Skeletal muscle tissue (tissue), 4 donors: ENCODE results near the gene AHRR. TPM values are rescaled to one million over a fixed set of nuclear protein-coding genes. Genes with fewer than 3 reads are reported as not detected.

Source experiments
- H3K27ac ChIP-seq: one replicate; pipeline ENCODE4 v1.7.0; 2013; ENCODE audit warnings: mild to moderate bottlenecking, low read depth, low read length, inconsistent platforms
- H3K27me3 ChIP-seq, 3 donors: one replicate each; pipeline ENCODE4 v1.7.0; 2013; ENCODE audit warnings: low read length in 3 of 3; ENCODE audit not compliant: control insufficient read depth in 3 of 3, insufficient read depth in 3 of 3
- H3K36me3 ChIP-seq, 3 donors: one replicate each; pipeline ENCODE4 v1.7.0; 2013; ENCODE audit warnings: low read length in 3 of 3; ENCODE audit not compliant: control insufficient read depth in 3 of 3, insufficient read depth in 3 of 3
- H3K4me1 ChIP-seq, 3 donors: one replicate each; pipeline ENCODE4 v1.7.0; 2013; ENCODE audit warnings: low read length in 3 of 3, mild to moderate bottlenecking in 3 of 3; ENCODE audit not compliant: control insufficient read depth in 3 of 3, insufficient read depth in 3 of 3
- H3K4me3 ChIP-seq, 3 donors: one replicate each; pipeline ENCODE4 v1.7.0; 2013; ENCODE audit warnings: low read length in 3 of 3
- H3K9ac ChIP-seq, 3 donors: one replicate each; pipeline ENCODE4 v1.7.0; 2013; ENCODE audit warnings: low read length in 3 of 3, mild to moderate bottlenecking in 3 of 3, moderate library complexity in 2 of 3, low read depth in 1 of 3
- H3K9me3 ChIP-seq, 3 donors: one replicate each; pipeline ENCODE4 v1.7.0; 2013; ENCODE audit warnings: low read length in 3 of 3; ENCODE audit not compliant: control insufficient read depth in 3 of 3
- total RNA-seq: library from RNA; depleted of rRNA; stranded (reverse); fragments of >200 nt; gene quantifications from one replicate; pipeline ENCODE4 v1.2.3, GENCODE V29; 2014
- donor health status: Osteomylitis.

AHRR gene
- total RNA-seq, 1 donor from 2014 or later: 1.0 TPM

DNA sequence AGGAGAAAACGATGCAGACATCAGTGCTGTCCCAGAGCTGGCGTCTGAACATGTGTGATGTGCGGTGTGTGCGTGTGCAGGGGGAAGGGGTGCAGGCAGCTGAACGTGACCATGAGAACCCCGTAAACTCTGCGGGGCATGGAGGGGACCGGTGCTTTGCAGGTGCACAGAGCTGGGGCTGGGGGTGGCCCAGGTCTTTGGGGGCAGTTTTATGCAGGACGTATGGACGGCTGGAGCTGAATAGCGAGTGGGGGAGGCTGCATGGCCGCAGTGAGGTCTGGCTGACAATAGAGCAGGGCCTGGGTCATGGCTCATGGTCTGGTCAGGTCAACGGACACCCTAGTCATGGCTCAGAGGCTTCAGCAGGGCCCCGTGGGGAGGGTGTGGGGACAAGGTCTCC is 118.1 kb downstream of the AHRR start:
- H3K9me3 ChIP-seq: no peaks in the 10 kb centered on the region
- H3K27me3 ChIP-seq: peaks cover 19 to 27% (median 22%) of the 10 kb centered on the region in 3 donors
- no peak overlapping the region for H3K27ac ChIP-seq
- no peak overlapping the region for H3K9ac ChIP-seq
- H3K4me3 ChIP-seq: no peak overlapping the region
- H3K4me1 ChIP-seq: peaks cover 19 to 23% (median 21%) of the 10 kb centered on the region in 3 donors
- H3K36me3 ChIP-seq: no peaks in the 10 kb centered on the region

DNA sequence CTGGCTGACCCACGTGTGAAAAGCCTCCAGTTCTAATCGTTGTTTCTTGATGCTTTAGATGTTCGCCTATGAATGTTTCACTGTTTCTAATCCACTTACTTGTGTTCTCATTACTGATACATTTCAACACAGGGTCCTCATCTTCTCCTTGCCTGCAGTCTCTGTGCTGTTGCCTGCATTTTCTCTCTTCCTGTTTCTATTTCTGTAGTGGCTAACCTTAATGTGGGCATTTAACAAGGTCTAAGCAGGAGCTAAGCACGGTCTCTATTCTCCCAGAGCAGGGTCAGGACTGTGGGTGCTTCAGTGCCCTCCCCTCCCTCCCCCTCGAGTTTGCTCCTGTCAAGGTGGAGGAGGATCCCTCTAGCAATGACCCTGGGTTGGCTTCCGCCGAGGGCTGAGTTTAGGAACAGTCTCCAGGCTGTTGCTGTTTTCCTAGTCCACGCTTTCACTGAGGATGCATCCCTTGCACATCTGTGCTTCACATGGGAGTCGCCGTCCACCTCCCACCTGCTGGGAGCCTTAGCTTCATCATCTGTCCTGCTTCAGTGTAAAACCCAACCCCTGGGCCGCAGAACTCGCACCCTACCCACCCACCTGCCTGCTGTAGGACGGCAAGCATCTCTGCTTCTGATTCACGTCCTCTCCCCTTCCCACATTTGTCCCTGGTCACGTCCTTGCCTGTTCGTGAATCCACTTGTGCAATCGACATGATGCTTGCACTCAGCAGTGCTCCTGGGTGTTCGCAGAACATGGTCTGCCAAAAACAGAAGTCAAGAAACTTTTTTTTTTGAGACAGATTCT is 119.1 kb downstream of the AHRR start:
- peaks cover 16 to 20% (median 17%) of the 10 kb centered on the region in 3 donors for H3K27me3 ChIP-seq
- H3K9ac ChIP-seq: no peak overlapping the region
- H3K36me3 ChIP-seq: peaks cover 0 to under 1% (median 0%) of the 10 kb centered on the region in 3 donors
- H3K4me1 ChIP-seq: peaks cover 19 to 23% (median 21%) of the 10 kb centered on the region in 3 donors
- H3K4me3 ChIP-seq: no peak overlapping the region
- no peaks in the 10 kb centered on the region for H3K9me3 ChIP-seq
- H3K27ac ChIP-seq: no peak overlapping the region

DNA sequence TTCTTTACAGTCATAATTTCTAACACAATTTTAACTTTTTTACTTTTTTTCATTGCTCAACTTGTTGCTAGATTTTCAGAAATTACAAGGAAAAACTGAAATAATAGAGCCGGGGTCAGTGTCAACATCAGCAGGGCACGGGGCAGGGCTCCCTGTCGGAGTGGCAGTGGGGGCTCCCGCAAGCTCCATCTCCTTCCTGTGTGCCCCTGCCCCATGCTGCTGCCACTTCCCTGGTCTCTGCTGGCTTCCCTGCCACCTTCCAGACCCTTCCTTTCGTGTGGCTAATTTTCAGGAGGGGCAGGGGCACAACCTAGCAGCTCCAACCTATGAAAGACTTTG is 120.5 kb downstream of the AHRR start:
- Histone ChIP-seq H3K36me3 (peaks cover 6% of the 10 kb centered on the region in 3 donors), H3K9ac (peak overlapping the region in 2 of 3 donors; percentile 85 to 98), H3K4me1 (peaks cover 19 to 23% (median 21%) of the 10 kb centered on the region in 3 donors), H3K4me3 (peak overlapping the region; percentile 94 to 100 (median 96)), H3K27me3 (peaks cover 6 to 10% (median 9%) of the 10 kb centered on the region in 3 donors), H3K27ac (no peak overlapping the region), H3K9me3 (no peaks in the 10 kb centered on the region)

DNA sequence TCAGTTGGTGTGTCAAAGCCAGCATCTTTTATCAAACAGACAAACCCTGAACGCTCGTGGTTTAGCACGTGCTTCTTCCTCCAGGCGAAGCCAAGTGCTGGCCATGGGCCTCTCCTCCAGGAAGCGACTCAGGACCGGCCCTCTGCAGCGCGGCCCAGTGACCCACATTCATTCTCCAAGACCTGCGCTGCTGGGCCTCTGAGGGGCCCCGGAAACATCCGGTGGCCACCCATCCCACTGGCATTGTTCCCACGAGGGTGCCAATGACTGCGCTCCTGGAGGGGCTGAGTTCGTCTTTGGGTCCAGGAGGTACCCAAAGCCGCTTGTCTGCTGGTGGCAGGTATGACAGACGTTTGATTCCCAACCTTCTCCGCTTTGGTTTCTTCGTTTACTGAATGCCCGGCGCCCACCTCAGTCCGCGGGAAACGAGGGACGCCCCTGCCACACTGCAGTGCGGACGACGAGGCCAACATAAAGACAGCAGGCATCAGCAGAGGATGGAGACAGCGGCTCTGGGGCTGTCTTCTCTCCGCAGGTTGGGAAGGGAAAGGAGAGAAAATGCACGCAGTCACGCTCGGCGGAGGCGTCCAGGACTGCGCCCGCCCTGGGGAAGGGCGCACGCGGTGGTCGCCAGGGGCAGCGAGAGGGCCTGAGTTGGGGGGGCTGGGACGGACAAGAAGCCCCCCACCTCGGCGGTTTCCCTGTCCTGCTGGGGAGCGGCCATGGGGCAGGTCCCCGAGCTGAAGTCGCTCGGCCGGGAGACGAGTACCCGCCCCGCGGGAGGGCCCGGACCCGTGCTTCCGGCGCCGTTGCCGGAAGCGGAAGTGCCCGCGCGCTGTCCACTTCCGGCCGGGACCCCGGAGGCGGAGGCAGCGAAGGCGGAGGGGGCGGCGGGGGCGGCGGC is 121.1 kb downstream of the AHRR start, which contains the start of gene EXOC3:
EXOC3 (plus strand) TSS at position 842 of the 904 bp plus-strand sequence. CDS start 3,030 bp downstream, outside the sequence.
- Histone ChIP-seq H3K4me1 (peaks cover 19 to 23% (median 21%) of the 10 kb centered on the region in 3 donors), H3K4me3 (peak within 1 kb of the TSS; percentile 94 to 100 (median 100)), H3K27ac (peak within 1 kb of the TSS; percentile 71), H3K9me3 (no peaks in the 10 kb centered on the region), H3K9ac (peak within 1 kb of the TSS; percentile 93 to 98 (median 98)), H3K27me3 (peaks cover under 1 to 5% (median 3%) of the 10 kb centered on the region in 3 donors), H3K36me3 (peaks cover 12% of the 10 kb centered on the region in 3 donors)

DNA sequence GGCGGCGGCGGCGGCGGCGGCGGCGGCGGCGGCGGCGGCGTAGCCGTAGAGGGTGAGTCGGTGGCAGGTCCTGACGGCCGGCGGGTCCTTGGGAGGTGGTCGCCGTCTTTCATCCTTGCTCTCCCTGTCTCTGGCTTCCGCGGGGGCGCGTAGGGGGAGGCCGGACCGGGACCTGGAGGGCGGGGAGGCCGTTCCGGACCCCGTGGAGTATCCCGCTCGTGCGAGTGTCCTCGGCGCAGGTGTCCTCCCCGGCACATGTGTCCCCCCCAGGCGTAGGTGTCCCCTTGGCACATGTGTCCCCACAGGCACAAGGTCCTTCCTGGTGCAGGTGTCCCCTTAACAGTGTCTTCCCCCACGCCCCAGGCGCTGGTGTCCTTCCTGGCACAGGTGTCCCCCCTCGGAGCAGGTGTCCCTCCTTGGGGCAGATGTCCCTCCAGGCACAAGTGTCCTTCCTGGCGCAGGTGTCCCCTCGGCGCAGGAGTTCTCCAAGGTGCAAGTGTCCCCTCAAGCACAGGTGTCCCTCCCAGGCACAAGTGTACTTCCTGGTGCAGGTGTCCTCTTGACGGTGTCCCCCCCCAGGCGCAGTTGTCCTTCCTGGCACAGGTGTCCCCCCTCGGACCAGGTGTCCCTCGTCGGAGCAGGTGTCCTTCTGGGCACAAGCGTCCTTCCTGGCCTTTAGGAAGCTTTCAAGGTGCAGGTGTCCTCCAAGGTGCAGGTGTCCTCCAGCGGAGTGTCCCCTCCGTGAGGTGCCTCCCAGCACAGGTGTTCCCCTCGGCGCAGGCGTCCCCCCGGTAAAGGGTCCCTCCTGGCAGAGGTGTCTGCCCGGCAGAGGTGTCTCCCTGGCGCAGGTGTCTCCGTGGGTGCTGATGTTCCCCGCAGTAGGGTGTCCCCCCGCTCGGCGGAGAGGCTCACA is 122.0 kb downstream of the AHRR start:
- peak overlapping the region; percentile 93 to 98 (median 98) for H3K9ac ChIP-seq
- peaks cover 0 to 2% (median 0%) of the 10 kb centered on the region in 3 donors for H3K27me3 ChIP-seq
- peaks cover 21% of the 10 kb centered on the region in 3 donors for H3K36me3 ChIP-seq
- H3K27ac ChIP-seq: peak overlapping the region; percentile 71
- peaks cover 19 to 29% (median 21%) of the 10 kb centered on the region in 3 donors for H3K4me1 ChIP-seq
- H3K4me3 ChIP-seq: peak overlapping the region; percentile 94 to 100 (median 100)
- no peaks in the 10 kb centered on the region for H3K9me3 ChIP-seq

DNA sequence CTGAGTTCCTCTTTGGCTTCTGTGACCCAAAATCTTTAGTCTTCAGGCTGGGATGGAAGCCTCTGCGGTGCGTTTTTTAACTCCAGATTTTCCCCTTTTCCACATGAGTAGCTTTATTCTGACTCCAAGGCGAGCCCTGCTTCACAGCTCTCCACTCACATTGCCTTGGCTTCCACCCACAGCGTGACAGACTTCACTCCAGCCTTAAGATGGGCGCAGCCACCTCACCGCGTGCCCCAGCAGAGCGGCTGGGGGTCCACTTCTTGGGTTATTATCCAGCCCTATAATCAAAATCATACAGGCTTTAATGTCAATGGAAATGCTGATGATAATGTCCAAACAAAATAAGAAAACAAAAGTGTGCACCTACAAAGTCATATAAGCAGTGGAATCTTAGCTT is 122.7 kb downstream of the AHRR start:
- Histone ChIP-seq H3K4me3 (peak overlapping the region; percentile 94 to 100 (median 100)), H3K9me3 (no peaks in the 10 kb centered on the region), H3K27me3 (no peaks in the 10 kb centered on the region), H3K9ac (peak overlapping the region; percentile 43 to 98 (median 98)), H3K27ac (no peak overlapping the region), H3K36me3 (peaks cover 26 to 29% (median 28%) of the 10 kb centered on the region in 3 donors), H3K4me1 (peaks cover 19 to 31% (median 21%) of the 10 kb centered on the region in 3 donors)

DNA sequence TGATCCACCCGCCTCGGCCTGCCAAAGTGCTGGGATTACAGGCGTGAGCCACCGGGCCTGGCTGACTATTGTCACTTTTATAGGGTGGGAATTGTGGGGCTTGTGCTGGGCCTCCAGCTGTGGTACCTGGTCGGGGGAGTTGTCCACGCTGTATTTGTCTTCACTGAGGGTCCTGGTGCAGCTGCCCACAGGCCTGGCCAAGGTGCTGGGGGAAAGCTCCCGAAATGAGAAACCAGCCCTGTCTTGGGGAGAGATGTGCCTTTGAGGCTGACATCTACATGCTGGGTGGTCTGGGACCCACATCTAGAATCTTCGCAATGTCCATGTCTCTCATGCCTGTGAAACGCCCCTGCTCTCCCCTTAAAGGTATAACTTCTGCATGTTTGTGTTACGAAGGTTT is 124.1 kb downstream of the AHRR start:
- Histone ChIP-seq H3K27ac (no peak overlapping the region), H3K36me3 (peaks cover 30 to 38% (median 37%) of the 10 kb centered on the region in 3 donors), H3K4me1 (peaks cover 19 to 31% (median 21%) of the 10 kb centered on the region in 3 donors), H3K4me3 (no peak overlapping the region), H3K27me3 (no peaks in the 10 kb centered on the region), H3K9me3 (no peaks in the 10 kb centered on the region), H3K9ac (no peak overlapping the region)

DNA sequence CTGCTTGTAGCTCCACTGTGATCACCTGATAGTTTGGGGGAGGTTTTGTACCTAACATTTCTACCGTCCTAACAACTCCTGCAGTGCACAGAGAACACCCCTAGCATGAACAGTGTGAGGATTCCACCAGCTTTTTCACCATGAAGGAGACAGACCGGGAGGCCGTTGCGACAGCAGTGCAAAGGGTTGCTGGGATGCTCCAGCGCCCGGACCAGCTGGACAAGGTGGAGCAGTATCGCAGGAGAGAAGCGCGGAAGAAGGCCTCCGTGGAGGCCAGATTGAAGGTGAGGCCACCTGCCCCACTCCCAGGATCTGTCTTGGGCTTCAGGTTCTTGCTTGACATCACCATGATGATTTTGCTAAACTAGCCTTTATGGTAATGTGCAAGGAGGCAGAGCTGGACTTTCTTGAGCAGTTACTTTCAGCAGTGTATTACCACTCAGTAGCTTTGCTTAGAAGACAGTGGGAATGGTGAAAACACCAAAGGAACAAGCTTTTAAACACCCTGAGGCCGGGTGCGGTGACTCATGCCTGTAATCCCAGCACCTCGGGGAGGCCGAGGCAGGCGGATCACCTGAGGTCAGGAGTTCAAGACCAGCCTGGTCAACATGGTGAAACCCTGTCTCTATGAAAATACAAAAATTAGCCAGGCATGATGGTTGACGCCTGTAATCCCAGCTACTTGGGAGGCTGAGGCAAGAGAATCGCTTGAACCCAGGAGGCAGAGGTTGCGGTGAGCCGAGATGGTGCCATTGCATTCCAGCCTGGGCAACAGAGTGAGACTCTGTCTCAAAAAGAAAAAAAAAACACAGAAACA is 124.8 kb downstream of the AHRR start:
- H3K36me3 ChIP-seq: peaks cover 30 to 42% (median 41%) of the 10 kb centered on the region in 3 donors
- H3K4me3 ChIP-seq: no peak overlapping the region
- H3K27me3 ChIP-seq: no peaks in the 10 kb centered on the region
- no peaks in the 10 kb centered on the region for H3K9me3 ChIP-seq
- no peak overlapping the region for H3K9ac ChIP-seq
- H3K4me1 ChIP-seq: peaks cover 19 to 31% (median 21%) of the 10 kb centered on the region in 3 donors
- no peak overlapping the region for H3K27ac ChIP-seq
